SKM-1 treated with dmso at 0.1 percent for 144 hours (cell line): ENCODE measurements around the gene SLC28A1.
"Not testable (repeated sequence)": the region's sequence is repeated elsewhere in the genome, so short reads cannot be mapped to it uniquely, and the experiment has no call there.

Source experiments
- DNase-seq: peaks from one replicate; lab custom pipeline; 2025; ENCODE audit not compliant: unreplicated experiment; lab: John Stamatoyannopoulos, UW

Gene SLC28A1

DNA sequence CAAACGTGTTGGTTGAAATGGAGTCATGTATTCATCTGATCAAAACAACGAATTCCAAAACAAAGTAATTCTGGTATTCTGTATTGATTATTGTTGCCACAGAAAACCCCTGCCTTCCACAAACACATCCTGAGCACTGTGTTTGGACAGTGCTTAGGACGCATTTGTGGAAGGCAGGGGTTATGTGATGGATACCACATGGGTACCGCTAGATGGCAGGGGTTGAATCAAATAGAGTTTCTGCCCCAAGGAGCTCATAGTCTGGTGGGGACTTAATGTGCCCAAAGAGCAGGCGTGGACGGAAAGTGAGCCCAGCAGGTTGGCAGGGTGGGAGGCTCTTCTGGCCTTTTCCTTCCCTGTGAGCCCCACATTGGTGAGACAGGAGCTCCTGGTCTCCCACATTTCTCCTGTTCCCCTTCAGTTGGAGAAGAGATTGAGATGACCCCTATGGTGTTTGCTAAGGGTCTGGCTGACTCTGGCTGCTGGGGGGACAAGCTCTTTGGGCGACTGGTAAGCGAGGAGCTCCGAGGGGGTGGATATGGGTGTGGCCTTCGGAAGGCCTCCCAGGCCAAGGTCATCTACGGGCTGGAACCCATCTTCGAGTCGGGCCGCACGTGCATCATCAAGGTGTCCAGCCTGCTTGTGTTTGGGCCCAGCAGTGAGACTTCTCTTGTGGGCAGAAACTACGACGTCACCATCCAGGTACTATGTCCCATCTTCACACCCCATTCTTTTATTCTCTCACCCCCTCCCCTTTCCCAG, 22.1 kb upstream of the SLC28A1 start:
- DNase-seq, result no peak

DNA sequence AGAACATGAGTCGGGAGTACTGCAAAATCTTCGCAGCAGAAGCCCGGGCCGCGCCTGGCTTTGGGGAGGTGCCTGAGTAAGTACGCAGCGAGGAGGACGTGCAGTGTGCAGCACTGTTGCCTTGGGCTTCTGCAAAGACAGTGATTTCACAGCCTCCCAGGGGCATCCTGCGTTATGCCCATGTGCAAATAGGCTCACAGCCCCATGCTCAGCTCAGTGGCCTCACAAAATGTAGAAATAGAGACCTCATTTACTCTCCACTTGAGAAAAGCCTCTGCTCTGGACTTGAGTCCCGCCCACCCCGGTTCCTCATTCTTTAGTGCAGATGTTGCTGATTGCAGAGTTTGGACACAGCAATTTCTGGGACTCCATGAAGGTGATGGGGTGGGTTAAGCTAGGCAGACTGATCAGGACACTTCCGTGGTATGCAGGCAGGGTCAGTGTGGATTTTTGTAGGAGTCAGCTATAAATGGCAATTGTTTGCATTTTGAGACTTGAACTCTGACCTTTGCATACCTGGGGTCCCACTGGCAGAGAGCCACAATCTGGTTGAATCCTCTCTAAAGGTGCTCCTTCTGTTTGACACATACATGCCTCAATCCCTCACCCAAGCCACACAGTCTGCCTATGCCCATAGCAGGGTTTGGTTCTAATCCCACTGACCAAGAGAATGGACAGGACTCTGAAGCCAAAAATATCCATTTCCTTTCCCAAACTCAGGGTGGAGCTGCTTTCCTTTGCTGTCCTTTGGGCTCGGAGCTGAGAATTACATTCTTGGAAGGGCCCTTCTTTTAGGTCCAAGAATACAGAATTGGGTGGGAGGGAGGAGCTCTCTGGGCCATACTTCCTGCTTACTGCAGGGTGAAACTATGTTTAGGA, 20.7 kb upstream of the SLC28A1 start:
- no peak for DNase-seq

DNA sequence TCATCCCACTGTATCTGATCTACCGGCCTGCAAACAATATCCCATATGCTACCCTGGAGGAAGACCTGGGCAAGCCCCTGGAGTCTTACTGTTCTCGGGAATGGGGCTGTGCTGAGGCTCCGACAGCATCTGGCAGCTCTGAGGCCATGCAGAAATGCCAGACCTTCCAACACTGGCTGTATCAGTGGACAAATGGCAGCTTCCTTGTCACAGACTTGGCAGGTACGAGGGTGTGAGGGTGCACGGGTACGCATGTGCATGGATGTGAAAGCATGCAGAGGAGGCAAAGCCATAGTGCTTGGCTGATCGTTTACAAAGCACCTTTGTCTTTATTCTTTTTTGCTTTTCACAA, 20.0 kb upstream of the SLC28A1 start:
- no peak for DNase-seq

DNA sequence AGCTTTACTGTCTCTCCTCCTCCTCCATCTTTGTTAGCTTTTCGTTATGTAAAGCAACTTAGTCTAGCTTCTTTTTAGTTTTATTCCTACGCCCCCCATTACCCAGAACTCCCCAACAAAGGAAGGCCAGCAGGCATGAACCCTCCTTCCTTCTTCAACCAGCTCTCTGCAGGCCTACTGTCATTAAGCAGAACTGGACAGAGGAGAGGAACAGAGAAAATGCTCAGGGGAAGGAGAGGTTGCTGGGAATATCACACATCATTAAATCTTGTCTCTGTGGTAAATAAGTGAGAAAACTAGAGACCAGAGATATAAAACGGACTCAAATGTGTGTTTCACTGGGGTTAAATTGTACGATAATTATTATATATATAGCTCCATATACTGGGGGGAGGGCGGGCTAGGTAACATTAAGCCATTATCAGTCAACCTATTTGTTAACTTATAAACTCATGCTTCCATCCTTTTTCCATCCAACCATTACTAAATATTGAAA, 19.3 kb upstream of the SLC28A1 start:
- no peak for DNase-seq

DNA sequence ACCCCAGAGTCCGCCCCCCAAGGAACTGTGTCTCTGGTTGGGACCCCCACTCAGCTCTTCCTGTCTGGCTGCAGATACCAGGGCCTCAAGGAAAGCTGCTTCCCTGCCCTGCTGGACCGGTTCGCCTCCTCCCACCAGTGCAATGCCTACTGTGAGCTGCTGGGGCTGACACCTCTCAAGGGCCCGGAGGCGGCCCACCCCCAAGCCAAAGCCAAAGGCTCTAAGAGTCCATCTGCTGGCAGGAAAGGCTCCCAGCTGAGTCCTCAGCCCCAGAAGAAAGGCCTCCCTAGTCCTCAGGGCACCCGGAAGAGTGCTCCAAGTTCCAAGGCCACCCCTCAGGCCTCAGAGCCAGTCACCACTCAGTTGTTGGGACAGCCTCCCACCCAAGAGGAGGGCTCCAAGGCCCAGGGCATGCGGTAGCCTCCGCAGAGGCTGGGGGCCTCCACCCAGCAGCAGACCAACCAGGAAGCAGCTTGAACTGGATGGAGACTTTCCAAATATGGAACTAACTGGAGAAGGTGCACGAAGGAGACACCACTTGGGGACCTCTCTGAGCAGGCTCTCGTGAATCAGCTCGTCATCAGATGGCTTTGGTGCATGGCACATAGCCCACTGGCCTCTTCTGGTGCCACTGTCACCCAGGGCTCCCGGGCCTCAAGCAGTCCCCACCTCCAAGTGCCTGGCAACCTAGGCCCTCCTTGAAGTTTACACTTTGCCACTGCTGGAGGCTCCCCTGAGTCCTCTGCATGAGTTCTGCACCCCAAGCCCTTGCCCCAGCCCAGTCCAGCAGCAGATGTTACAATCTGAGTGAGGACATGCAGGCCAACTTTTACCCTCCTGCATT, 16.2 kb upstream of the SLC28A1 start:
- no peak for DNase-seq

DNA sequence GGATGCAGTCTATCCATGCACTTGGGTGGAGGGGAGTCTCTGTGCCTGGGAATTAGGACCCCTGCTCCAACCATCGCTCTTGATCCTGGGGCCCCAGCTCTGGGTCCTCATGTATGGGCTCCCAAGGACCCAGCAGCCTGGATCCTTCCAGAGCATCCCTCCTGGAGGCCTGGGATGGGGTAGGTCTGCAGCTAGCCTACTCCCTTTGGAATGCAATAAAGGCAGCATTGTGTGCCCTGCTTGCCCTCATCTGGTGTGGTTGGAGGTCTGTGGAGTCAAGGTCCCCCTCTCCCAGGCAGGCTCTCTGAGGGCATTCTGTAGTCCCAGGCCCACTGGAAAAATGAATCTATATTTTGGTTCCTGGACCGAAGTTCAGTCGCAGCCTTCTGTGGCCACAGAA, 15.0 kb upstream of the SLC28A1 start:
- no peak for DNase-seq

DNA sequence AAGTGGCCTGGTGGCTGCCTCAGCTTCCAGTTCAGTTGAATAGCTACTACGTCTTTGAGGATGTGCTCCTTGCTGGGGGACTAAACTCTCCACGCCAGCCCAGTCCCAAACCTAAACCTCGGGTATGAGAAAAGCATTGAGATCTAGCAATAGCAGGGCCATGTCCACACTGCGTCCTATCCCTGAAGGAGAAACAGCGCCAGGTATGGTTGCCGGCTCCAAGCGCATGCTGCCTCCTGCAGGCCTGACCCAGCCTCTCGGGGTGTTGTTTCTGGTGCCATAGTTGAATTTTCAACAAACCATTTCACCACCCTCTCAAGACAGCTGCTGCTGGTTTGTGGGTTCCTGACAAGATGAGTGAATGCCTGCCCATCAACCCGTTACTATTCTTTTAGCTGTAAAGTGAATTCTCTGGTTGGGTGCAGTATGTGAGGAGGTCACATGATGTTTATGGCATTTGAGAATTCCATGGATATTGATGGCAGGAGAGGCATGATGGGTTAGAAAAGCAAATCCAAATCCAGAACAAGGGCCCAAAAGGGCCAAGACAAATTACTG, 13.0 kb upstream of the SLC28A1 start:
- DNase-seq, result no peak

DNA sequence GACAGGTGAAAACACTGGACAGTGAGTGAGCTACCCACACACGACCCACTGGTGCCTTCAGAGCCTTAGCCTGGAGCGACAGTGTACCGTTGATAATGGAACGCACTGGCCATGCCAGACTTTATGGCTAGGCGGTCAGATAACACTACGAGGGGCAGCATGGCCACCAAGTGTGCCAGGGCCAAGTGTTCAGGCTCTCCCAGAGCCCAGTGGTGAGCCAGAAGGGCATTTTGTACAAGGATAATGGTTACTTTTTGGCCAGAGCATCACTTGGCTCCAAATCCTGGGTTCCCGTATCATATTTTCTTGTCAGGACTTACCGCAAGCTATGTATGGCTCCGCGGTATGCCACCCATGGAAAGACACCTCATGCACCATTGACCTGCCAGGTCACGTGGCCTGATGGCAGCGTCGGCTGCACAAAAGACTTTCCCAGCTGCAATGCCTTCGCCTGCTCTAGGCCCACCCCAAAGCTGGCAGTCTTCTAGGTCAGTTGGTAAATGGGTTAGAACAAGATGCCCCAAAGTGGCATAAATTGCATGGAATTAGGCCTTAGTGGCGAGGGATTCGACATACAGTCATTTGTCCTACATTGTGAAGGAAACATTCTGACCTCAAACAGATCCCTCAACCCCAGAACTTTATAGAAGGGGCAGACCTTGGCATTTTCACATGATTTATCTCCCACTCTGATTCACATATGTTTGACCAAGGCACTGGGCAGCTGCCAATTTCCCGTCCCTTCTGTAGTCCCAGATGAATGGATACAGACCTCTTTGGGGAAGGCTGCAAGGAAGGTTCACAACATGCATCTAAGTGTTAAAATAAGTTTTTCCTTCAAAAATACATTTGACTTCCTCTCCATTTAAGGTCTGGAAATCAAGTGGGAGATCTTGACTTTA, 12.2 kb upstream of the SLC28A1 start:
- no peak for DNase-seq

DNA sequence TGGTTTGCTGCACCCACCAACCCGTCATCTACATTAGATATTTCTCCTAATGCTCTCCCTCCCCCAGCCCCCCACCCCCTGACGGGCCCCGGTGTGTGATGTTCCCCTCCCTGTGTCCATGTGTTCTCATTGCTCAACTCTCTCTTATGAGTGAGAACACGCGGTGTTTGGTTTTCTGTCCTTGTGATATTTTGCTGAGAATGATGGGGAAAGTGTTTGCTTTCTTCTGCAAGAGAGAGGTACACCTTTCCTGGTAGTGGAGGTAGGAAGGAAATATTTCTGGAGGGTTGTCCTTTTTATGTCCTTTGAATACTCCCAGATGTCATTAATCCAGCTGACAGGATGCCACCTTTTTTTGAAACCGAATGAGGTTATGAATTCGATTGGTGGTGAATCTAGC, 10.5 kb upstream of the SLC28A1 start:
- no peak for DNase-seq

DNA sequence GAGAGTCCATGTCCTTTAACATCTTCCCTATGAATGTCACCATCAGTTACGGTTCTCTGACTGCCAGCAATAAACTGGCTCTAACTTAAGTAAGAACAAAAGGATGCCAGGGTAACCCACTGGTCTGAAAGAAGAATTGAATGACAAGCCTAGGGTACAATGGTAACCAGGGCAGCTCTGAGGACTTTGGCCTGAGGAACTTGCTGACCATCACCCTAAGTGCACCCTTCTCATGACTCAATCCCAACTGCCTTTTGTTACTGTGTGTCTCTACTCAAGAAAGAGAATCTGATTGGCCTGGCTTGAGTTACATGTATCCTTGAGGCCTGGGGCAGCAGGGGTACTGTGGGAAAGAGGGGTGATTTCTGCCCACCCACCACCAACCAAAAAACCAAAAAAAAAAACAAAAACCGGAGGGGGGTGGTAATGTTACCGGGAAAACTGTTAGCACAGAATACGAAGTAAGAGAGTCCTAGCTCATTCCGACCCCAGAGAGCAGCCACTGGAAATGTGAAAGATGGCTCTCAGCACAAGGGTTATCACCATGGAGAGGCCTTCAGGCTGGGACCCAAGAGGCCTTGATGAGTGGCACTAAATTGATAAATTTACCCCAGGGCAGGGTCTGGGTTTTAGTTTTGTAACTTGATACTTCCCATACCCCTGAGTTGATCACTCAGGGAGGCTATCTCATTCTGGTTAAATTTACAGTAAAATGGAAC, 9.3 kb upstream of the SLC28A1 start:
- no peak for DNase-seq

DNA sequence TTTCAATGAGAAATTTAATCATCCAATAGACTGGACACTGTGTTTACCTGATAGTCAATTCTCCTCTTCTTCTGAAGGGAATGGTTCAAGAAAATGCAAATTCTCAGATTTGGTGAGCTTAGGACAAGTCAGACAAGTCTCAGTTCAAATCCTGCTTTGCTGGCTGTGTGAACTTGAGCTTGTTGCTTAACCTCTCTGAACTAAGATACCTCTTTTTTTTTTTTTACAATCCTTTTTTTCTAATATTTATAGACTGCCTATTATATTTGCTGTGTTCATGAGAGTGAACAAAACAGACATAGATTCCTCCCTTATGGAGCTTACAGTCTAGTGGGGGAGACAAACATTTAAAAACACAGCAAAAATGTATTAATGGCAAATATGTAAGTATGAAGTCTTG, 8.2 kb upstream of the SLC28A1 start:
- no peak for DNase-seq

DNA sequence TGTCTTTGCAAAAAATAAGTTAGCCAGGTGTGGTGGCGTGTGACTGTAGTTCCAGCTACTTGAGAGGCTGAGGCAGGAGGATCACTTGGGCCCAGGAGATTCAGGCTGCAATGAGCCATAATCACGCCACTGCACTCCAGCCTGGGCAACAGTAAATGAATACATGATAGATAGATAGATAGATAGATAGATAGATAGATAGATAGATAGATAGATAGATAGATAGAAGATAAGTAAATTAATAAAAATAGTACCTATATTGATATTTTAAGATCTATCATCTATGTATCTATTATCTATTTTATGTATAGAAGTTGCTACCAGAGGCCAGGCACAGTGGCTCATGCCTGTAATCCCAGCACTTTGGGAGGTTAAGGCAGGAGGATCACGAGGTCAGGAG, 6.8 kb upstream of the SLC28A1 start:
- DNase-seq, result not testable (repeated sequence)

DNA sequence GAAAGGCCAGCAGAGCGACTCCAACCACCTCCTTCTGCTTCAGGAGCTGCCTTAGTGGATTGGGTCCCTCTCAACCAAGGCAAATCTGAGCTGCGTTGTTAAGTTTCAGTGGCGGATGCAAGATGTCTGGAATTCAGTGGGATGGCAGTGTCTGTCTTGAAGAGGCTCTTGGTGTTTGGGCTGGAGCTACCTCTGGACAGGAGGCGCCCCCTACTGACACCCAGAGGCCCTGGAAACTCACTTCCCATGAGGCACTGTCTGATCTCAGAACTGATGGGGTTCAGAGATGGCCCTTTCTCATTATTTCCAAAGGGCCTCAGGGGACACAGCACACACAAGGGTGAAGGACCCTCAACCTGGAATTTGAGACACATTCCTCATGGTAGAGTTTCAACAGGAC, 6.0 kb upstream of the SLC28A1 start:
- peak; percentile 74 for DNase-seq

DNA sequence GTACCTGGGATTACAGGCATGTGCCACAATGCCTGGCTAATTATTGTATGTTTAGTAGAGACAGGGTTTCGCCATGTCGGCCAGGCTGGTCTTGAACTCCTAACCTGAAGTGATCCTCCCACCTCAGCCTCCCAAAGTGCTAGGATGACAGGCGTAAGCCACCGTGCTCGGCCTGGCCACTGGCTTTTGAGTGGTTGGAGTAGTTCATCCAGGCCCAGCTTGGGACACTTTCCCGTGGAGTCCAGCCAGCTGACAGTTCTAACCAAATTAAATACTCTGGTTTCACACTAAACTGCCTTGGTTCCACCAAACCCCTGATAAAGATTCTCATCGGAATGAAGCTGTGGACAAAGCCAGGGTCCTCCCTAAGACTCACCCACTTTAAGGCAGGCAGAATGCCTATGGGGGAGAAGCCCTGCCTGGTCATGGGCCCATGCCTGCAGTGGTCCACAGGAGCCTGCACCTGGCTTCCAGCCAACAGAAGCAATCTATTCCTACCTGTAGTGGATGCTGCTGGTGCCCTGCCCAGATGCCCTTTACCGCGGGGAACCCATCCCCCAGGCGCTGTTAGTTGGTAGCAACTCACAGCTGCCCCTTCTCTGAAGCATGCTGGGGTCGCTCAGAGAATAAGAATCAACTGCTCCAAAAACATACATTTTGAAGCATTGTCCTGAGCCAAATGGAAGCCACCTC, 5.2 kb upstream of the SLC28A1 start:
- no peak for DNase-seq

DNA sequence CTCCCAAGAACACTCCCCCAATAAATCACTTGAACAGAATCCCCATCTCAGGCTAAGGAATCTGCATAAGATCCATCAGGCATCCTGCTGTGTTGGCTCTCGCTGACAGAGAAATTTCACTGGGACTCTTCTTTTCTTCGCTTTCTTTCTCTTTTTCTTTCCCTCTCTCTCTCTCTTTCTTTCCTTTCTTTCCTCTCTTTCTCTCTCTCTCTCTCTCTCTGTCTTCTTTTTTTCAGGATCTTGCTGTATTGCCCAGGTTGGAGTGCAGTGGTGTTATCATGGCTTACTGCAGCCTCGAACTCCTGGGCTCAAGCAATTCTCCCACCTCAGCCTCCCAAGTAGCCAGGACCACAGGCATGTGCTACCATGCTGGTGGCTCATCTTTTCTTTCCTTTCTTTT, 4.5 kb upstream of the SLC28A1 start:
- DNase-seq, result no peak

DNA sequence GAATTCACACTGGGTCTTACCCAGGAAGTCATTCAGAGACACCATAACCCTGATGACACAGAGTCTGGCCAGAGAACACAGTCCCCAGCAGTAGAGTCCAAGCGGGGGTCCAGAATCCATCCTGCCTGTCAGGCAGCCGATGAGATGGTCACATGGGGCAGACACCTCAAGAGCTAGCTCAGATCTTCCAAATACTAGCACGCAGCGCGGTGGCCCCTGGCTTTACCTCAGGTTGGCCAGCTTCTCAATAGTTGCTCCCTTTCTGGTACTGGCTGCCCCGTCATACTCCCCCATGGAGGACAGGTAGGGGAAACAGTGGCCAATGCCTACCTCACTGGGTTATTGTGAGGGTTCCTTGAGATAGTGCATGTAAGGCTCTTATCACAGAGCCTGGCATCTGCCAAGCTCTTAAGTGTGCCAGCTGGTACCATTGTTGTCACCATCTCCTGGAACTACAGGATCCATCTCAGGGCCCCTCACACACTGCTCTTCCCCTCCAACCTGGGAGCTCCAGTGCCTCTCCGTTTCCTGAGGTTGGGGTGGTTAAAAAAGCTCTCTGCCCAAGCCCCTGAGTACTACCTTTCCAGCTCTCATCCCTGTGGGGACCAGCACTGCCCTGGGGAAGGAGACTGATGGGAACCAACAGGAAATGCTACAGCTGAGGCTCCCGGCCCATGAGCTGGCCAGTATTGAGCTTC, 3.5 kb upstream of the SLC28A1 start:
- DNase-seq, result no peak

DNA sequence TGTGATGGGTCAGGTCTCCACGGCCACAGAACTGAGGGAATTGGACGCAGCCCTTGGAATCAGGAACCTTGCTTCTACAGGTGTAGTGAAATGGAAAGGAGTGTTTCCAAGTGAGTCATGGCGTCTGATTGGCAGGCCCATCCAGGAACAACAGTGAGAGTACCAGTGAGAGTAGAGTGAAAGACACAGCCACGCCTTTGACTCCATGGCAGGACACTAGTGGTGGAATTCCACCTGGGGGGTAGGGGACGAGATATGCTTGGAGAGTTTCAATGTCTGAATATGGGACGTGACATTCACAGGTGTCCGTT, 3.0 kb upstream of the SLC28A1 start:
- DNase-seq, result no peak

DNA sequence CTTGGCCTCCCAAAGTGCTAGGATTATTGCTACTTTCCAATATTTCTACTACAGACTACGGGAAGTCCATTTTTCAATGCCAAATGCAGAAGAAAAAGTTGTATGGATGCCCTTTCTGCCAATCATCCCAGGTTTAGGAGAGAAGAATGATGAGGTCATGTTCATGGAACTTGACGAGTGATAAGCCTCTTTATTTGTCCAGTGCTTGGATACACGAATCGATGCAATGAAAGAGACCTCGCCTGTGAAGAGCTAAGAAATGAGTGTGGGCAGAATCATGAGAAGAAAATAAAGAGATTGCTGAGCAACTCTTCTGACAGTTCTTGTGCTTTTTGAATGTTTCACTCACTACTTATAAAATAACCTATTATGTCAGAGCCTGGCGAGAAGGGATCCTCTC, 996 bp upstream of the SLC28A1 start:
- DNase-seq, result no peak
